ENCODE data around the gene PRAME. TPM values are rescaled to one million over a fixed set of nuclear protein-coding genes. Genes with fewer than 3 reads are reported as not detected.

The PRAME gene
- total and polyA plus RNA-seq, 10 of the 15 experiments (the other 5 are each of a cell fraction or from before 2014, with no cell fraction given) = 0.40 to 2.5 (median 0.65) TPM

DNA sequence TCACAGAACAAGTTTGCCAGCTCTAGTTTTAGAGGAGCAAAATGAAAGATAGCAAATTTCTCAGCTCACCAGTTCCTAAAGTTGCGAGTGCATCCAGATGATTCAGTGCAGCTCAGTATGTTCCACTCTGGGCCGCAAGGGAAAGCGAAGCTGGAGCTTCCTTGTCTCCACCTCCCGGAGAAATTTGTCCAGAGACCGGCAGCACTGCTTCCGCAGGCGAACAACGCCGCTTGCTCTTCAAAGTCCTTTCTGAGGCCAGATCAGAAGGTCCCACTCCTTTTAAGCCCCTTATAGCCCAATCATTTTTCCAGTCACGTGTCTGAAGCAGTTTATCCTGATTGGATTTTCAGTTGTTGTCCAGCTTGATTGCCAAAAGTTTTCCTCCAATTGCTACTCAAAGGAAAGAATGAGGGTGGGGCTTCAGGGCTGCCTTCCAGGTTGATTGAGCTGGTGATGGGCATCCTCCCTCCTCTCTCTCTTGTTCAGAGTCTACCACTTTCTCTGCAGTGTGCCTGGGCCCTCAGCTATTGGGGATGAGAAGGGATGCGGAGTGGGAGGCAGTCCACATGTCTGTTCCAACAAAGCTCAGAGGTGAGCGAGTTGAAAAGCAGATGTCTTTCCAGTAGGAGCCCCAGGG is 38.9 kb downstream of the PRAME start, which contains the start of gene ZNF280A:
TSS of gene ZNF280A (minus strand) at position 251 of the 637 bp plus-strand sequence. CDS start 4,640 bp downstream, outside the sequence.
- TF ChIP-seq, protein P1, sequence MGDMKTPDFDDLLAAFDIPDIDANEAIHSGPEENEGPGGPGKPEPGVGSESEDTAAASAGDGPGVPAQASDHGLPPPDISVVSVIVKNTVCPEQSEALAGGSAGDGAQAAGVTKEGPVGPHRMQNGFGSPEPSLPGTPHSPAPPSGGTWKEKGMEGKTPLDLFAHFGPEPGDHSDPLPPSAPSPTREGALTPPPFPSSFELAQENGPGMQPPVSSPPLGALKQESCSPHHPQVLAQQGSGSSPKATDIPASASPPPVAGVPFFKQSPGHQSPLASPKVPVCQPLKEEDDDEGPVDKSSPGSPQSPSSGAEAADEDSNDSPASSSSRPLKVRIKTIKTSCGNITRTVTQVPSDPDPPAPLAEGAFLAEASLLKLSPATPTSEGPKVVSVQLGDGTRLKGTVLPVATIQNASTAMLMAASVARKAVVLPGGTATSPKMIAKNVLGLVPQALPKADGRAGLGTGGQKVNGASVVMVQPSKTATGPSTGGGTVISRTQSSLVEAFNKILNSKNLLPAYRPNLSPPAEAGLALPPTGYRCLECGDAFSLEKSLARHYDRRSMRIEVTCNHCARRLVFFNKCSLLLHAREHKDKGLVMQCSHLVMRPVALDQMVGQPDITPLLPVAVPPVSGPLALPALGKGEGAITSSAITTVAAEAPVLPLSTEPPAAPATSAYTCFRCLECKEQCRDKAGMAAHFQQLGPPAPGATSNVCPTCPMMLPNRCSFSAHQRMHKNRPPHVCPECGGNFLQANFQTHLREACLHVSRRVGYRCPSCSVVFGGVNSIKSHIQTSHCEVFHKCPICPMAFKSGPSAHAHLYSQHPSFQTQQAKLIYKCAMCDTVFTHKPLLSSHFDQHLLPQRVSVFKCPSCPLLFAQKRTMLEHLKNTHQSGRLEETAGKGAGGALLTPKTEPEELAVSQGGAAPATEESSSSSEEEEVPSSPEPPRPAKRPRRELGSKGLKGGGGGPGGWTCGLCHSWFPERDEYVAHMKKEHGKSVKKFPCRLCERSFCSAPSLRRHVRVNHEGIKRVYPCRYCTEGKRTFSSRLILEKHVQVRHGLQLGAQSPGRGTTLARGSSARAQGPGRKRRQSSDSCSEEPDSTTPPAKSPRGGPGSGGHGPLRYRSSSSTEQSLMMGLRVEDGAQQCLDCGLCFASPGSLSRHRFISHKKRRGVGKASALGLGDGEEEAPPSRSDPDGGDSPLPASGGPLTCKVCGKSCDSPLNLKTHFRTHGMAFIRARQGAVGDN (IDR thresholded peaks at IDR 0.05) = no peak
- TF ChIP-seq BCL11A (IDR thresholded peaks at IDR 0.05; ENCODE audit: low read depth, low read length) (no peak), EP300 (IDR thresholded peaks at IDR 0.05; ENCODE audit: borderline replicate concordance in 1 of 2, control insufficient read depth in 1 of 2, low read depth in 2 of 2, low read length in 2 of 2) (no peak), ESRRA (IDR thresholded peaks at IDR 0.05; ENCODE audit: low read length) (no peak), SIX5 (IDR thresholded peaks at IDR 0.05; ENCODE audit: low read depth, low read length, severe bottlenecking) (no peak), ZNF207 (IDR thresholded peaks at IDR 0.05; ENCODE audit: borderline replicate concordance) (no peak), SIN3A (IDR thresholded peaks at IDR 0.05; ENCODE audit: low read depth, low read length) (no peak), RELA (IDR thresholded peaks at IDR 0.05; ENCODE audit: borderline replicate concordance, partially characterized antibody) (no peak), RAD21 (IDR thresholded peaks at IDR 0.05; ENCODE audit: insufficient read depth, low read depth, low read length) (no peak), KDM1A (IDR thresholded peaks at IDR 0.05; ENCODE audit: borderline replicate concordance) (no peak), ZNF384 (IDR thresholded peaks at IDR 0.05; ENCODE audit: borderline replicate concordance, low read depth, low read length) (no peak), HDGF (IDR thresholded peaks at IDR 0.05) (no peak), ZBED1 (IDR thresholded peaks at IDR 0.05; ENCODE audit: borderline replicate concordance) (no peak), ATF7 (IDR thresholded peaks at IDR 0.05; ENCODE audit: low read depth) (no peak), NR2C1 (IDR thresholded peaks at IDR 0.05) (no peak), RFX5 (IDR thresholded peaks at IDR 0.05; ENCODE audit: low read depth, low read length) (no peak), JUND (IDR thresholded peaks at IDR 0.05; ENCODE audit: low read depth, low read length) (no peak)
- Histone ChIP-seq H3K27ac (ENCODE audit: control insufficient read depth, insufficient read depth) (no peak within 1 kb of the TSS), H3K9ac (ENCODE audit: control insufficient read depth, insufficient read depth, low read length) (no peak within 1 kb of the TSS), H3K36me3 (ENCODE audit: control insufficient read depth in 2 of 2, insufficient read depth in 2 of 2, low read length in 1 of 2) (no peaks in the 10 kb centered on the region), H4K20me1 (ENCODE audit: control insufficient read depth, insufficient read depth) (no peaks in the 10 kb centered on the region), H3K4me3 (no peak within 1 kb of the TSS), H3K27me3 (replicated peaks in 1 of 2; ENCODE audit: control insufficient read depth in 2 of 2, insufficient read depth in 2 of 2, low read length in 1 of 2) (no peaks in the 10 kb centered on the region), H3K4me2 (ENCODE audit: control insufficient read depth, insufficient read depth) (no peak within 1 kb of the TSS), H3K9me3 (replicated peaks; ENCODE audit: control insufficient read depth, insufficient read depth, low read length) (no peaks in the 10 kb centered on the region), H3K79me2 (ENCODE audit: control insufficient read depth, insufficient read depth, low read length) (no peaks in the 10 kb centered on the region), H3K4me1 (ENCODE audit: control insufficient read depth, insufficient read depth, low read length) (no peaks in the 10 kb centered on the region), H2AFZ (ENCODE audit: control insufficient read depth, low read depth, low read length) (no peak within 1 kb of the TSS)
- 68% methylated on average over 12 of the region's 12 CpGs for WGBS (ENCODE audit: insufficient coverage, insufficient replicate concordance, low lambda C conversion rate, missing lambda C conversion rate)
- ChIA-PET SMC1A (ENCODE audit: uncharacterized antibody, unreplicated experiment) (interaction anchor here (0.6 to 0.8 kb wide), 2 partner anchors 9 to 96 kb away, joined by 3 read pairs; no protein-coding TSS in a partner anchor), CTCF (interaction anchor here (0.9 to 1.4 kb wide), 4 partner anchors 11 to 56 kb away, joined by 3 to 4 read pairs (median 4); partner anchors contain the start of gene ZNF280B), RAD21 (ENCODE audit: unreplicated experiment) (interaction anchor here (1.2 kb wide), 1 partner anchor 19 kb away, joined by 3 read pairs; no protein-coding TSS in a partner anchor), POLR2A (interaction anchor here (1.2 kb wide), 1 partner anchor 11 kb away, joined by 4 read pairs; the partner anchor contains the start of gene ZNF280B)
- FAIRE-seq (no peak), DNase-seq (ENCODE audit: low read depth, low spot score) (no peak), ATAC-seq (no peak)
- intact Hi-C loops (cut with micrococcal nuclease; ENCODE audit: unreplicated experiment) (no loop called here), in situ Hi-C loops (cut with MboI) (no loop called here)
- BruUV-seq (replicated peaks) = no TSS peak

All from GM12878 (cell line).